GM21723 (cell line): Measurements from ENCODE around the gene IFT25.

Experiments used
- ATAC-seq: cut with Tn5 transposase; IDR thresholded peaks from one replicate; pipeline ENCODE4 v1.9.1; 2021; ENCODE audit warnings: mild to moderate bottlenecking, moderate library complexity; ENCODE audit not compliant: unreplicated experiment

Gene IFT25

GRCh38 chr1:53930932-53931331 is 14.6 kb downstream of the IFT25 start:
- ATAC-seq: no peak

- no peak for ATAC-seq
Measured at GRCh38 chr1:53929246-53929960, 16.1 kb downstream of the IFT25 start.

GRCh38 chr1:53927376-53927881 is 18.1 kb downstream of the IFT25 start:
- ATAC-seq: no peak

GRCh38 chr1:53919675-53920066 is 25.8 kb downstream of the IFT25 start:
- no peak for ATAC-seq

GRCh38 chr1:53918343-53918742 is 27.2 kb downstream of the IFT25 start:
- no peak for ATAC-seq

GRCh38 chr1:53913352-53914033 is 32.0 kb downstream of the IFT25 start:
- no peak for ATAC-seq

- ATAC-seq: no peak
Measured at GRCh38 chr1:53911442-53911841, 34.1 kb downstream of the IFT25 start.

GRCh38 chr1:53909946-53910345 is 35.6 kb downstream of the IFT25 start:
- ATAC-seq: no peak

GRCh38 chr1:53906121-53906520 is 39.4 kb downstream of the IFT25 start:
- ATAC-seq: no peak

- ATAC-seq: no peak
Measured at GRCh38 chr1:53905509-53905908, 40.0 kb downstream of the IFT25 start.

GRCh38 chr1:53902235-53903138 is 43.0 kb downstream of the IFT25 start:
- no peak for ATAC-seq

- no peak for ATAC-seq
Measured at GRCh38 chr1:53899708-53900107, 45.8 kb downstream of the IFT25 start.

GRCh38 chr1:53899206-53899628 is 46.3 kb downstream of the IFT25 start:
- ATAC-seq: no peak

GRCh38 chr1:53896635-53897229 is 48.8 kb downstream of the IFT25 start:
- no peak for ATAC-seq

GRCh38 chr1:53895421-53895820 is 50.1 kb downstream of the IFT25 start:
- ATAC-seq: no peak

- ATAC-seq: no peak
Measured at GRCh38 chr1:53894644-53895043, 50.9 kb downstream of the IFT25 start.

GRCh38 chr1:53893999-53894636 is 51.4 kb downstream of the IFT25 start, which contains the start of gene DIO1:
DIO1 (plus strand) TSS chr1:53894187; CDS start chr1:53894211, 24 bp downstream.
- no peak for ATAC-seq

GRCh38 chr1:53892911-53893310 is 52.6 kb downstream of the IFT25 start:
- no peak for ATAC-seq

- ATAC-seq: no peak
Measured at GRCh38 chr1:53891678-53892077, 53.8 kb downstream of the IFT25 start.

- no peak for ATAC-seq
Measured at GRCh38 chr1:53891018-53891417, 54.5 kb downstream of the IFT25 start.
